ENCODE results near the gene EMC9.

- TF ChIP-seq RCOR1 (IDR thresholded peaks at IDR 0.05; ENCODE audit: low read length), result no peak
- no peak for TF ChIP-seq RFX5 (IDR thresholded peaks at IDR 0.05; ENCODE audit: low read length)
- TF ChIP-seq CTCF (IDR thresholded peaks at IDR 0.05), result no peak
- no peak for TF ChIP-seq POLR2AphosphoS5 (IDR thresholded peaks at IDR 0.05; ENCODE audit: low read depth, low read length)
- TF ChIP-seq TAF1 (IDR thresholded peaks at IDR 0.05; ENCODE audit: borderline replicate concordance, low read depth, low read length), result no peak
- no peak for TF ChIP-seq JUND (IDR thresholded peaks at IDR 0.05)
- TF ChIP-seq SMC3 (IDR thresholded peaks at IDR 0.05; ENCODE audit: low read depth, low read length), result no peak
- no peak for TF ChIP-seq FOXM1 (IDR thresholded peaks at IDR 0.05; ENCODE audit: low read depth)
- no peak for TF ChIP-seq REST (IDR thresholded peaks at IDR 0.05; ENCODE audit: low read depth, low read length)
- no peak for TF ChIP-seq CHD2 (IDR thresholded peaks at IDR 0.05; ENCODE audit: low read length, partially characterized antibody)
- no peak for TF ChIP-seq MAX (IDR thresholded peaks at IDR 0.05; ENCODE audit: low read depth)
- no peak for TF ChIP-seq USF1 (IDR thresholded peaks at IDR 0.05; ENCODE audit: borderline replicate concordance, low read depth)
- TF ChIP-seq YY1 (IDR thresholded peaks at IDR 0.05; ENCODE audit: low read depth), result no peak
Observed at GRCh38 chr14:24110523-24110922, 30.9 kb downstream of the EMC9 start.
